Cardiac muscle cell (in vitro differentiated cells and primary cell): ENCODE measurements around the gene VWA3B. TPM values are rescaled to one million over a fixed set of nuclear protein-coding genes. Genes with fewer than 3 reads are reported as not detected.

Source experiments
- DNase-seq, 2 donors: peaks; one replicate each; pipeline versions ENCODE4 v3.0.0 to v3.0.0-alpha.2; 2010 to 2017; ENCODE audit warnings: low read depth in 1 of 2, low spot score in 1 of 2
- H3K27ac ChIP-seq: fragments of 200-600 bp; sonication (generic); 2 replicates; pipeline ENCODE4 v1.5.1; 2016
- H3K27me3 ChIP-seq: fragments of 200-600 bp; sonication (generic); 2 replicates; pipeline ENCODE4 v1.6.0; 2016; ENCODE audit warnings: control low read depth
- H3K36me3 ChIP-seq: fragments of 200-600 bp; sonication (generic); 2 replicates; pipeline ENCODE4 v1.5.1; 2016; ENCODE audit warnings: control low read depth
- H3K4me1 ChIP-seq: fragments of 200-600 bp; sonication (generic); 2 replicates; pipeline ENCODE4 v1.8.1; 2017; ENCODE audit warnings: low read depth, mild to moderate bottlenecking, mixed run types
- H3K4me3 ChIP-seq: fragments of 200-600 bp; sonication (generic); 2 replicates; pipeline ENCODE4 v1.5.1; 2016; ENCODE audit warnings: mild to moderate bottlenecking
- H3K9me3 ChIP-seq: fragments of 200-600 bp; sonication (generic); 2 replicates; pipeline ENCODE4 v1.5.1; 2017; ENCODE audit warnings: low read depth, mild to moderate bottlenecking, control low read depth
- CTCF ChIP-seq: IDR thresholded peaks from 2 replicates; pipeline ENCODE4 v1.5.1; 2012; ENCODE audit warnings: low read depth, mild to moderate bottlenecking, low read length
- polyA plus RNA-seq: library from polyadenylated mRNA; unstranded; fragments of >200 nt; fragmentation: Nextera tagmentation; extraction: Ambion mirVana; gene quantifications from 2 replicates; pipeline ENCODE4 v1.2.1, GENCODE V29; 2016
- total RNA-seq: library from RNA; depleted of rRNA; stranded (reverse); fragments of >200 nt; gene quantifications from 2 replicates; pipeline ENCODE4 v1.2.3, GENCODE V29; 2016

Gene VWA3B
- total and polyA plus RNA-seq, 2 experiments from 2014 or later, result 0.09 TPM; not detected in 1

GRCh38 chr2:98063291-98063854 is 23.6 kb upstream of the VWA3B start:
- H3K4me1 ChIP-seq, result no peaks in the 10 kb centered on the region
- TF ChIP-seq CTCF, result no peak
- DNase-seq, result no peak
- no peaks in the 10 kb centered on the region for H3K27me3 ChIP-seq
- H3K36me3 ChIP-seq, result no peaks in the 10 kb centered on the region
- H3K4me3 ChIP-seq, result no peak overlapping the region
- H3K9me3 ChIP-seq, result no peaks in the 10 kb centered on the region
- no peak overlapping the region for H3K27ac ChIP-seq

DNA sequence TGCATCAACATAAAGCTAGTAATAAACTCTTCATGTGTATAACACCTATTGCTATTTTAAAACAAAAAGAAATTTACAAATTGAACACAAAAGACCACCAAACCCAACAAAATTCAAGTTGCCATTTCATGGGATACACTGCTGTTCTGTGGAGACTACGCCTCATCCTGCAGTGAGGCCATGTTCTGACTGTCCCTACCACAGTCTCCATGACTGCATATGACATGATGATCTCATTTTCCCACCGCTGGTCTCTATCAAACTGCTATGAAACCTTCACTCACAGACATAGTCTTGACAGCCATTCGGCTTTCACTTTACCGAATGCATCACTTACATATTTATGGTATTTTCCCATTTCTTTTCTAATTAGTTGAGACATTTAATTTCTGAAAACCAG is 21.2 kb upstream of the VWA3B start:
- no peaks in the 10 kb centered on the region for H3K27me3 ChIP-seq
- H3K9me3 ChIP-seq, result no peaks in the 10 kb centered on the region
- no peak overlapping the region for H3K4me3 ChIP-seq
- H3K27ac ChIP-seq, result no peak overlapping the region
- no peak for TF ChIP-seq CTCF
- H3K36me3 ChIP-seq, result no peaks in the 10 kb centered on the region
- DNase-seq, result no peak
- H3K4me1 ChIP-seq, result no peaks in the 10 kb centered on the region

DNA sequence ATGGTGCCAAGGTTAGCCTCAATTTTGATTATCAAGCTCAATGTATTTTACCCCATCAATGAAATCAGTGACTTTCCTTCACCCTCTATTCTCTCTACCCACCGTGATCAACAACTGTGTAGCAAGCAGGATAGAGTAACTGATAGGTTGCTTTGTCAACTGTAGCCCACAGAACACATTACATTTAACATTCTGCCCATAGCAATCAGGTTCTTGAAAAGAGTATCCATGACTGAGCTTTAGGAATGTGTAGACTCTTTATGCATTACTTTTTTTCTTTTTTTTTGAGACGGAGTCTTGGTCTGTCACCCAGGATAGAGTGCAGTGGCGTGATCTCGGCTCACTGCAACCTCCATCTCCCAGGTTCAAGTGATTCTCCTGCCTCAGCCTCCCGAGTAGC is 19.8 kb upstream of the VWA3B start:
- Histone ChIP-seq H3K9me3 (no peaks in the 10 kb centered on the region), H3K36me3 (no peaks in the 10 kb centered on the region), H3K27ac (no peak overlapping the region), H3K27me3 (no peaks in the 10 kb centered on the region), H3K4me3 (no peak overlapping the region), H3K4me1 (no peaks in the 10 kb centered on the region)
- DNase-seq, result no peak
- TF ChIP-seq CTCF, result no peak

GRCh38 chr2:98070081-98070480 is 16.9 kb upstream of the VWA3B start:
- H3K27ac ChIP-seq, result no peak overlapping the region
- no peak for DNase-seq
- H3K4me3 ChIP-seq, result no peak overlapping the region
- no peaks in the 10 kb centered on the region for H3K27me3 ChIP-seq
- H3K9me3 ChIP-seq, result no peaks in the 10 kb centered on the region
- H3K4me1 ChIP-seq, result no peaks in the 10 kb centered on the region
- no peaks in the 10 kb centered on the region for H3K36me3 ChIP-seq
- no peak for TF ChIP-seq CTCF

DNA sequence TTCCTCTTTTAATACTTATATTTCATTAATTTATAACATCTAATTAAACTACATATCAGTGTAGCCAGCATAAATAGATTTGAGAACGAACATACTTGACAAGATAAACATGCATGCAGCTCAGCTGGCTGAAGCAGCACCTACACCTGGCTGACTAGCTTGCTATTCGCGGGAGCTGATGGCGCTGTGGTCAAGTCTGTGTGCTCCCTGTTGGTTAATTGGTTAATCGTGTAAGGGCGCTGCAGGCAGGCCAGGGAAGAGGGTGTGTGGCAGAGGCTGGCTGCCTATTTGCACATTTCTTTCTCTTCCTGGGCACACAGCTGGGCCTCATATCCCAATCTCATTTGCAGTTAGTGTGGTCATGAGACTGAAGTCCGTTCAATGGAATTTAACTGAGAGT is 14.5 kb upstream of the VWA3B start:
- no peak overlapping the region for H3K4me3 ChIP-seq
- no peak for TF ChIP-seq CTCF
- DNase-seq, result no peak
- no peaks in the 10 kb centered on the region for H3K36me3 ChIP-seq
- H3K9me3 ChIP-seq, result no peaks in the 10 kb centered on the region
- H3K27me3 ChIP-seq, result no peaks in the 10 kb centered on the region
- H3K4me1 ChIP-seq, result no peaks in the 10 kb centered on the region
- no peak overlapping the region for H3K27ac ChIP-seq

DNA sequence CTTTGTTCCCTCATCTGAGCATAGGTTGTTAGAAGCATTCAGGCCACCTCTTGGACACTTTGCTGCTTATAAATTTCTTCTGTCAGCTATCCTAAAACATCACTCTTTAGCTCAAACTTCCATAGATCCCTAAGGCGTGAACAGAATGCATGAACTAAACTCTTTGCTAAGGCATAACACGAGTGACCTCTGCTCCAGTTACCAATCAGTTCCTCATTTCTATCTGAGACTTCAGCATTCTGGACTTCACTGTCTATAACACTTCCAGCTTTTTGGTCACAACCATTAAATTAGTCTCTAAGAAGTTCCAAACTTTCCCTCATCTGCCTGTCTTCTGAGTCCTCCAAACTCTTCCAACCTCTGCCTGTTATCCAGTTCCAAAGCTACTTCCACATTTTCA is 8.3 kb upstream of the VWA3B start:
- H3K9me3 ChIP-seq, result no peaks in the 10 kb centered on the region
- no peak for TF ChIP-seq CTCF
- no peak overlapping the region for H3K4me3 ChIP-seq
- H3K27ac ChIP-seq, result no peak overlapping the region
- DNase-seq, result no peak
- H3K27me3 ChIP-seq, result no peaks in the 10 kb centered on the region
- no peaks in the 10 kb centered on the region for H3K4me1 ChIP-seq
- no peaks in the 10 kb centered on the region for H3K36me3 ChIP-seq
